Liver (tissue), 9 donors: Measurements from ENCODE around the gene VWA3A. TPM values are rescaled to one million over a fixed set of nuclear protein-coding genes. Genes with fewer than 3 reads are reported as not detected.

Source experiments
- DNase-seq: peaks from one replicate; pipeline ENCODE4 v3.0.0-alpha.2; 2017; ENCODE audit warnings: low spot score
- H3K27ac ChIP-seq, 2 donors: one replicate each; pipeline ENCODE4 v1.7.0; 2013; ENCODE audit warnings: inconsistent platforms in 2 of 2, low read length in 2 of 2, control low read depth in 1 of 2, low read depth in 1 of 2, mild to moderate bottlenecking in 1 of 2
- H3K27me3 ChIP-seq, 4 donors: one replicate each; pipeline versions ENCODE4 v1.6.1 to v1.7.0; 2013; ENCODE audit warnings: low read length in 3 of 4, inconsistent platforms in 1 of 4, mild to moderate bottlenecking in 1 of 4, moderate library complexity in 1 of 4; ENCODE audit not compliant: control insufficient read depth in 4 of 4, insufficient read depth in 4 of 4
- H3K36me3 ChIP-seq, 4 donors: one replicate each; pipeline versions ENCODE4 v1.6.1 to v1.7.0; 2013; ENCODE audit warnings: low read length in 3 of 4, mild to moderate bottlenecking in 3 of 4, low read depth in 1 of 4, moderate library complexity in 1 of 4; ENCODE audit not compliant: control insufficient read depth in 4 of 4, insufficient read depth in 3 of 4
- H3K4me1 ChIP-seq, 4 donors: one replicate each; pipeline versions ENCODE4 v1.6.1 to v1.7.0; 2013; ENCODE audit warnings: low read length in 3 of 4, mild to moderate bottlenecking in 3 of 4, moderate library complexity in 1 of 4; ENCODE audit not compliant: control insufficient read depth in 4 of 4, insufficient read depth in 4 of 4
- H3K4me3 ChIP-seq, 3 donors: one replicate each; pipeline versions ENCODE4 v1.6.1 to v1.7.0; 2013; ENCODE audit warnings: low read length in 3 of 3, control low read depth in 1 of 3, low read depth in 1 of 3, mild to moderate bottlenecking in 1 of 3
- H3K9ac ChIP-seq, 2 donors: one replicate each; pipeline ENCODE4 v1.7.0; 2013; ENCODE audit warnings: low read length in 2 of 2, mild to moderate bottlenecking in 2 of 2, moderate library complexity in 2 of 2, control low read depth in 1 of 2, low read depth in 1 of 2
- H3K9me3 ChIP-seq, 4 donors: one replicate each; pipeline versions ENCODE4 v1.6.1 to v1.7.0; 2013; ENCODE audit warnings: low read length in 3 of 4; ENCODE audit not compliant: control insufficient read depth in 4 of 4
- FOXA1 ChIP-seq: IDR thresholded peaks from 2 replicates; pipeline ENCODE4 v1.6.1; 2016; ENCODE audit warnings: antibody characterized with exemption
- FOXA2 ChIP-seq: IDR thresholded peaks from 2 replicates; pipeline ENCODE4 v1.6.1; 2016; ENCODE audit warnings: antibody characterized with exemption
- GABPA ChIP-seq, 2 donors: IDR thresholded peaks in 1 of 2; conservative IDR thresholded peaks in 1 of 2; 2 replicates each; pipeline ENCODE4 v1.6.1; 2016; ENCODE audit warnings: antibody characterized with exemption in 2 of 2, mild to moderate bottlenecking in 1 of 2, moderate library complexity in 1 of 2
- HNF4A ChIP-seq, 2 donors: conservative IDR thresholded peaks; 2 replicates each; pipeline ENCODE4 v1.6.1; 2016; ENCODE audit warnings: antibody characterized with exemption in 2 of 2, mild to moderate bottlenecking in 2 of 2
- HNF4G ChIP-seq: IDR thresholded peaks from 2 replicates; pipeline ENCODE4 v1.6.1; 2016; ENCODE audit warnings: antibody characterized with exemption
- JUND ChIP-seq, 2 donors: IDR thresholded peaks; 2 replicates each; pipeline ENCODE4 v1.6.1; 2016; ENCODE audit warnings: antibody characterized with exemption in 2 of 2
- MAX ChIP-seq: IDR thresholded peaks from 2 replicates; pipeline ENCODE4 v1.6.1; 2016; ENCODE audit warnings: antibody characterized with exemption
- RAD21 ChIP-seq, 2 donors: IDR thresholded peaks; 2 replicates each; pipeline ENCODE4 v1.6.1; 2016; ENCODE audit warnings: antibody characterized with exemption in 2 of 2, mild to moderate bottlenecking in 2 of 2
- RXRA ChIP-seq, 2 donors: IDR thresholded peaks; 2 replicates each; pipeline ENCODE4 v1.6.1; 2017 to 2018; ENCODE audit warnings: antibody characterized with exemption in 2 of 2, mild to moderate bottlenecking in 1 of 2
- SP1 ChIP-seq: IDR thresholded peaks from 2 replicates; pipeline ENCODE4 v1.6.1; 2018; ENCODE audit warnings: antibody characterized with exemption, mild to moderate bottlenecking
- TAF1 ChIP-seq: conservative IDR thresholded peaks from 2 replicates; pipeline ENCODE4 v1.6.1; 2016; ENCODE audit warnings: antibody characterized with exemption, mild to moderate bottlenecking
- YY1 ChIP-seq: IDR thresholded peaks from 2 replicates; pipeline ENCODE4 v1.6.1; 2016; ENCODE audit warnings: antibody characterized with exemption, mild to moderate bottlenecking
- WGBS: extraction: QIAGEN DNeasy Blood & Tissue Kit; methylation state at CpG from one replicate; pipeline ENCODE4 v1.1.7; 2013; 5-methylcytosine and 5-hydroxymethylcytosine counted together
- polyA plus RNA-seq, 2 donors: library from polyadenylated mRNA; stranded (reverse) in 1 of 2; unstranded in 1 of 2; fragments of 200-250 nt in 1 of 2; fragments of >200 nt in 1 of 2; fragmentation: Nextera tagmentation in 1 of 2; extraction: Ambion mirVana in 1 of 2; gene quantifications; one replicate each; pipeline versions ENCODE4 v1.2.1 to v1.2.3, GENCODE V29; 2013 to 2015
- total RNA-seq, 2 donors: library from RNA; depleted of rRNA; stranded (reverse); fragments of >200 nt; gene quantifications; one replicate each; pipeline ENCODE4 v1.2.3, GENCODE V29; 2014
- TF ChIP-seq, protein P1 (sequence below): IDR thresholded peaks from 2 replicates; pipeline ENCODE4 v1.6.1; 2016; ENCODE audit warnings: antibody characterized with exemption
- TF ChIP-seq, protein P2 (sequence below): fragments of 150-350 bp; IDR thresholded peaks from 2 replicates; pipeline ENCODE4 v1.5.1; 2017; ENCODE audit warnings: improper control_type of control experiment, low read depth, low read length; ENCODE audit not compliant: missing input control
- donor health status: healthy.
- donor health status: healthy.
- donor health status: healthy.
- donor health status: healthy.
- donor health status: healthy.

VWA3A gene
- total and polyA plus RNA-seq, 4 donors: 0.05 to 0.17 TPM; not detected in 2

GRCh38 chr16:22161401-22161800, 69.1 kb downstream of the VWA3A start:
- Histone ChIP-seq H3K36me3 (no peaks in the 10 kb centered on the region), H3K27me3 (no peaks in the 10 kb centered on the region), H3K4me1 (peaks cover 0 to 4% (median 1%) of the 10 kb centered on the region in 4 donors), H3K9me3 (peaks cover 0 to under 1% (median 0%) of the 10 kb centered on the region in 4 donors), H3K27ac (no peak overlapping the region), H3K4me3 (no peak overlapping the region), H3K9ac (no peak overlapping the region)
- no peak for DNase-seq
- TF ChIP-seq RXRA (IDR thresholded peaks at IDR 0.05): no peak
- TF ChIP-seq TAF1: no peak
- no peak for TF ChIP-seq JUND (IDR thresholded peaks at IDR 0.05)
- TF ChIP-seq, protein P1, sequence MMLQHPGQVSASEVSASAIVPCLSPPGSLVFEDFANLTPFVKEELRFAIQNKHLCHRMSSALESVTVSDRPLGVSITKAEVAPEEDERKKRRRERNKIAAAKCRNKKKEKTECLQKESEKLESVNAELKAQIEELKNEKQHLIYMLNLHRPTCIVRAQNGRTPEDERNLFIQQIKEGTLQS: no peak
- TF ChIP-seq, protein P2, sequence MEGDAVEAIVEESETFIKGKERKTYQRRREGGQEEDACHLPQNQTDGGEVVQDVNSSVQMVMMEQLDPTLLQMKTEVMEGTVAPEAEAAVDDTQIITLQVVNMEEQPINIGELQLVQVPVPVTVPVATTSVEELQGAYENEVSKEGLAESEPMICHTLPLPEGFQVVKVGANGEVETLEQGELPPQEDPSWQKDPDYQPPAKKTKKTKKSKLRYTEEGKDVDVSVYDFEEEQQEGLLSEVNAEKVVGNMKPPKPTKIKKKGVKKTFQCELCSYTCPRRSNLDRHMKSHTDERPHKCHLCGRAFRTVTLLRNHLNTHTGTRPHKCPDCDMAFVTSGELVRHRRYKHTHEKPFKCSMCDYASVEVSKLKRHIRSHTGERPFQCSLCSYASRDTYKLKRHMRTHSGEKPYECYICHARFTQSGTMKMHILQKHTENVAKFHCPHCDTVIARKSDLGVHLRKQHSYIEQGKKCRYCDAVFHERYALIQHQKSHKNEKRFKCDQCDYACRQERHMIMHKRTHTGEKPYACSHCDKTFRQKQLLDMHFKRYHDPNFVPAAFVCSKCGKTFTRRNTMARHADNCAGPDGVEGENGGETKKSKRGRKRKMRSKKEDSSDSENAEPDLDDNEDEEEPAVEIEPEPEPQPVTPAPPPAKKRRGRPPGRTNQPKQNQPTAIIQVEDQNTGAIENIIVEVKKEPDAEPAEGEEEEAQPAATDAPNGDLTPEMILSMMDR: no peak

- TF ChIP-seq SP1 (no peak), RAD21 (IDR thresholded peaks at IDR 0.05) (no peak), GABPA (IDR thresholded peaks at IDR 0.05 in 1 of 2, conservative IDR thresholded peaks at IDR 0.05 in 1 of 2) (no peak), RXRA (IDR thresholded peaks at IDR 0.05) (no peak), YY1 (no peak), TAF1 (no peak), MAX (no peak), FOXA2 (no peak), HNF4G (no peak), HNF4A (conservative IDR thresholded peaks at IDR 0.05) (no peak), JUND (IDR thresholded peaks at IDR 0.05) (no peak), FOXA1 (no peak)
- TF ChIP-seq, protein P2: no peak
- TF ChIP-seq, protein P1: no peak
- Histone ChIP-seq H3K27me3 (no peaks in the 10 kb centered on the region), H3K36me3 (no peaks in the 10 kb centered on the region), H3K9ac (no peak within 1 kb of the TSS), H3K9me3 (peaks cover 0 to 3% (median 2%) of the 10 kb centered on the region in 4 donors), H3K4me1 (peaks cover 0 to 4% (median 1%) of the 10 kb centered on the region in 4 donors), H3K4me3 (peak within 1 kb of the TSS in 1 of 3 donors; percentile 12), H3K27ac (no peak within 1 kb of the TSS)
- DNase-seq: no peak
- 8% methylated on average over 40 of the region's 40 CpGs for WGBS
Measured at GRCh38 chr16:22161999-22162655, 69.8 kb downstream of the VWA3A start, which contains the start of gene SDR42E2. Gene SDR42E2 (plus strand): TSS chr16:22162506. CDS start chr16:22165583, 3,077 bp downstream.
